Muscle layer of duodenum (tissue), 2 donors: ENCODE results near the gene MVB12B.

Experiments used
- H3K27ac ChIP-seq: one replicate; pipeline ENCODE4 v1.7.0; 2013; ENCODE audit warnings: mild to moderate bottlenecking, low read length
- H3K27me3 ChIP-seq: one replicate; pipeline ENCODE4 v1.7.0; 2013; ENCODE audit warnings: low read depth, mild to moderate bottlenecking, control low read depth, low read length
- H3K36me3 ChIP-seq, 2 donors: one replicate each; pipeline ENCODE4 v1.7.0; 2013; ENCODE audit warnings: low read length in 2 of 2, control low read depth in 1 of 2, mild to moderate bottlenecking in 1 of 2; ENCODE audit not compliant: insufficient read depth in 2 of 2, control insufficient read depth in 1 of 2
- H3K4me1 ChIP-seq, 2 donors: one replicate each; pipeline ENCODE4 v1.7.0; 2013; ENCODE audit warnings: low read length in 2 of 2, mild to moderate bottlenecking in 2 of 2, control low read depth in 1 of 2, moderate library complexity in 1 of 2; ENCODE audit not compliant: insufficient read depth in 2 of 2, control insufficient read depth in 1 of 2
- H3K4me3 ChIP-seq, 2 donors: one replicate each; pipeline ENCODE4 v1.7.0; 2013; ENCODE audit warnings: low read length in 2 of 2, low read depth in 1 of 2, mild to moderate bottlenecking in 1 of 2
- H3K9me3 ChIP-seq, 2 donors: one replicate each; pipeline ENCODE4 v1.7.0; 2013; ENCODE audit warnings: low read length in 2 of 2, control low read depth in 1 of 2, mild to moderate bottlenecking in 1 of 2; ENCODE audit not compliant: control insufficient read depth in 1 of 2
- donor health status: healthy.

The MVB12B gene

GRCh38 chr9:126391713-126392661 lies 65.4 kb downstream of the MVB12B start:
- Histone ChIP-seq H3K4me3 (no peak overlapping the region), H3K4me1 (peaks cover 6 to 18% of the 10 kb centered on the region in 2 donors), H3K36me3 (peaks cover 13 to 16% of the 10 kb centered on the region in 2 donors), H3K27ac (no peak overlapping the region), H3K9me3 (no peaks in the 10 kb centered on the region), H3K27me3 (no peaks in the 10 kb centered on the region)

DNA sequence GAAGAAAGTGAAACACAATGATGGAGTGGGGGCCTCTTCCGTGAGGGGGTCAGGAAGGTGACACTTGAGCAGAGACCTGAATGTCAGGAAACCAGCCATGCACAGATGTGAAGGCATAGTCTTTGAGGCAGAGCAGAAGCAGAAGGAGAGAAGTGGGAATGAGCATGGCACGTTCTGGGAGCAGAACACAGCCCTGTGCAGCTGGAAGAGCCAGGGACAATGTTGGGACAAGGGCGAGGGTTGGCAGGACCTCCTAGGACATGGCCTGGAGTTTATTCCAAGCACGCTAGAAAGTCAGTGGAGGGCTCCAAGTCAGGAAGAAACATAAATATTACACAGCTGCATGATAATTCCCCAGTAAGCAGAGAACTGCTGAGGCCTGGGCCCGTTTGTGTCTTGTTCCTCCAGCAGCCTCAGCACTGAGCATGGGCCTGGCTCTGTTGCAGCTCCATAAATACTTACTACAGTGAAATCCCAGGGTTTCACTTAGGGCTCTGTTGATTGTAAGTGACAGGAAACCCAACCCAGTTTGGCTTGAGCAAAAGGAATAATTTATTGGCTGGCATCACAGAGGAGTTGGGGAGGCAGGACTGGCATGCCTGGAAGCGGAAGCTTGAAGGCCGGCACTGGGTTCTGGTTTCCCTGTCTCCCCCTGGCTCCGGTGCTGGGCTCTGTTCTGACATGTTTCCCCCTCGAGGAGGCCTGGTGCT lies 66.2 kb downstream of the MVB12B start:
- no peaks in the 10 kb centered on the region for H3K9me3 ChIP-seq
- no peaks in the 10 kb centered on the region for H3K27me3 ChIP-seq
- no peak overlapping the region for H3K27ac ChIP-seq
- peaks cover 6 to 18% of the 10 kb centered on the region in 2 donors for H3K4me1 ChIP-seq
- H3K4me3 ChIP-seq: no peak overlapping the region
- peaks cover 7 to 14% of the 10 kb centered on the region in 2 donors for H3K36me3 ChIP-seq

DNA sequence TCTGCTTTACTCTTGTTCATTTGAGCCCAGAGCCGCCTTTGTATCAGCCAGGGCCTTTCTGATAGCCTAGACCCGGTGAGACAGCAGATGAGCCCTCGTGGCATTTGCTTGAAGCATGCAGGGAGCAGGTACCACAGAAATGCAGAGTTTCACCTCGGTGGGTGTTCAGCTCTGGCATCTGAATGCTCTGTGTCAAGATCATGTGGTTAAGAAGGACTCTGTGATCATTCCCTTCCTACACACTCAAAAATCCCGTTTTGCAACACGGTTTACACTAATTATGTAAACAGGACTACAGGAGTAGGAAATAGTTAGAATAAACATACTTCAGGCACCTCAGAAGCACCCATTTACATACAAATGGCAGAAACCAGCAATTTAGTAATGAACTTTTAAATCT lies 67.2 kb downstream of the MVB12B start:
- H3K9me3 ChIP-seq: no peaks in the 10 kb centered on the region
- H3K27ac ChIP-seq: no peak overlapping the region
- peaks cover 7 to 12% of the 10 kb centered on the region in 2 donors for H3K36me3 ChIP-seq
- no peak overlapping the region for H3K4me3 ChIP-seq
- no peaks in the 10 kb centered on the region for H3K27me3 ChIP-seq
- H3K4me1 ChIP-seq: peaks cover 6 to 21% of the 10 kb centered on the region in 2 donors

GRCh38 chr9:126394802-126395201 lies 68.2 kb downstream of the MVB12B start:
- Histone ChIP-seq H3K36me3 (peaks cover 7 to 22% of the 10 kb centered on the region in 2 donors), H3K27me3 (no peaks in the 10 kb centered on the region), H3K27ac (no peak overlapping the region), H3K9me3 (no peaks in the 10 kb centered on the region), H3K4me1 (peaks cover 6 to 23% of the 10 kb centered on the region in 2 donors), H3K4me3 (no peak overlapping the region)

DNA sequence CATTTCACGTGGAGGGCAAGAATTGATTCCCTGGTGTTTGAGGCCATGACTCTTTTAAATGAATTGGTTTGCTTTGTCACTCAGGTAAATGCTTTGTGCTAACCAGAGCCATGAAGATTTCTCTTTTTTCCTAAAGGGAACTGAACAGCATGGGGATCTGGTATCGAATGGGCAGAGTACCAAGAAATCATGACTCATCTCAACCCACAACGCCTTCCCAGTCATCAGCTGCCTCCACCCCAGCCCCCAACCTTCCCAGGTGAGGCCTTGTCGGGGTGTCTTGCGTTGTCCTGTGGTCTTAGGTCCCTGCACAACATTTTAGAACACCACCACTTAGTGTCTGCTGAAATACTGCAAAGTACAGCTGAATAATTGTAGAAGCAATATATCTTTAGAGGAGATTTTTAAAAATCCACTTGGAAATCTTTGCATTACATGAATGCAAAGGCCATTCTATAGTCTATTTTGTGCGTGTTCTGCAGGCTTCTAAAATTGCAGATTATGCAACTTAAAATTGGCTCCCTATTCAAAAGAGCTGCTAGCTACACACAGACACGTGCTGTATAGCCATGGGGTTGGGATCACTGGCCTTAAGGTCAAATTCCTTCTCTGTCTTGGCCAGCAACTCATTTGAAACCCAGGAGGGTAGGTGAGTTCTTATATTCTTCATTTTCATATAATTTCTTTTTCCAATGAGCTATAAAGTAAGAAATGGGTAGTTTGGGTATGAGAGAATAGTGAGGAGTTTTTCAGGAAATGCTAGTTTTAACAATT lies 69.0 kb downstream of the MVB12B start:
- Histone ChIP-seq H3K36me3 (peaks cover 7 to 23% of the 10 kb centered on the region in 2 donors), H3K4me1 (peaks cover 6 to 23% of the 10 kb centered on the region in 2 donors), H3K9me3 (no peaks in the 10 kb centered on the region), H3K27ac (no peak overlapping the region), H3K4me3 (no peak overlapping the region), H3K27me3 (no peaks in the 10 kb centered on the region)

DNA sequence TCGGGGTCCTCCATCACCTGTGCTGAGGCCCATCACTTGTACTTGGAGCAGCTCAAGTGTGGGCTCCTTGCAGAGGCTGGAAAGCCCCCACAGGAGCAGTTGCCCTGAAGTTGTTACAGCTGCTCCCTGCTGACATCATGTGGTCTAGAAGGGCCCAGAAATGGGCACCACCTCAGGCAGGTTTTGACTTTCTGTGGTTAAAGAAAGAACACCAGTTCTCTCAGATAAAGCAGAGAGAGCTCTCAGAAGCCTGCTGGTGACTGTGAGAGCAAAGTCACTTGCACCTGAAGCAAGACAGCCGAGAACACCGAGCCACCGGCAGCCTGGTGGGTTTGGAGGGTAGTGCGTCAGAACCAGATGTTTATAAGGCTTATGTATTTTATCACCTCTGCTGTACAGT lies 70.4 kb downstream of the MVB12B start:
- H3K4me1 ChIP-seq: peaks cover 6 to 21% of the 10 kb centered on the region in 2 donors
- H3K4me3 ChIP-seq: no peak overlapping the region
- H3K27ac ChIP-seq: no peak overlapping the region
- H3K9me3 ChIP-seq: no peaks in the 10 kb centered on the region
- no peaks in the 10 kb centered on the region for H3K27me3 ChIP-seq
- peaks cover 14 to 31% of the 10 kb centered on the region in 2 donors for H3K36me3 ChIP-seq

- Histone ChIP-seq H3K27ac (no peak overlapping the region), H3K4me1 (peaks cover under 1 to 7% of the 10 kb centered on the region in 2 donors), H3K9me3 (no peaks in the 10 kb centered on the region), H3K27me3 (no peaks in the 10 kb centered on the region), H3K4me3 (no peak overlapping the region), H3K36me3 (peaks cover 11 to 40% of the 10 kb centered on the region in 2 donors)
Observed at GRCh38 chr9:126398403-126399058, 71.9 kb downstream of the MVB12B start.

- Histone ChIP-seq H3K4me3 (no peak overlapping the region), H3K9me3 (no peaks in the 10 kb centered on the region), H3K36me3 (peaks cover 11 to 40% of the 10 kb centered on the region in 2 donors), H3K27ac (no peak overlapping the region), H3K27me3 (no peaks in the 10 kb centered on the region), H3K4me1 (peaks cover 0 to 5% of the 10 kb centered on the region in 2 donors)
Observed at GRCh38 chr9:126399251-126399650, 72.6 kb downstream of the MVB12B start.

- Histone ChIP-seq H3K9me3 (no peaks in the 10 kb centered on the region), H3K27ac (no peak overlapping the region), H3K36me3 (peaks cover 11 to 42% of the 10 kb centered on the region in 2 donors), H3K27me3 (no peaks in the 10 kb centered on the region), H3K4me3 (no peak overlapping the region), H3K4me1 (peaks cover 0 to 5% of the 10 kb centered on the region in 2 donors)
Observed at GRCh38 chr9:126399789-126400188, 73.2 kb downstream of the MVB12B start.

GRCh38 chr9:126400571-126400970 lies 73.9 kb downstream of the MVB12B start:
- Histone ChIP-seq H3K36me3 (peaks cover 11 to 40% of the 10 kb centered on the region in 2 donors), H3K4me1 (peaks cover 0 to 5% of the 10 kb centered on the region in 2 donors), H3K9me3 (no peaks in the 10 kb centered on the region), H3K4me3 (no peak overlapping the region), H3K27me3 (no peaks in the 10 kb centered on the region), H3K27ac (no peak overlapping the region)
